ENCODE data around the gene CHRM3. TPM values are rescaled to one million over a fixed set of nuclear protein-coding genes. Genes with fewer than 3 reads are reported as not detected.

CHRM3 gene
- total and polyA plus RNA-seq, 3 donors from 2014 or later = 6.5 to 11.5 (median 7.5) TPM

DNA sequence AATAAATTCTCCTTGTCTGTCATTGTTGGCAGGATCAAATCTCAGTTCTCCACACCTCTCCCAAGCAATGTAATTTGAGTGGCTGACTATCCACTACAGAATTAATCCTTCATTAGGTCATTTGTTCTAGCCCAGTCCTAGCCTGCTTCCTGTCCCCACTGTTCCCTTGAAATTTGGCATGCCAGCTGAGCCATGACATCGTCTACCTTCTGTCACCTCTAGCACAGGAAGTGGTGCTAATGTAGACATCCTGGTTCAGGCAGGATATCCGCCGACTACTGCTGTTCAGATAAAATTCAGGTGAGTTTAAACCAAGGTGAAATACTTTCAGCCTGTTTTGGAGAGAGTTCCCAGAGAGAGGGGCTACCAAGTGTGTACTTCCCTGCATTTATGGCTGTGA is 5.9 kb downstream of the CHRM3 start:
- no peaks in the 10 kb centered on the region for H3K4me1 ChIP-seq
- no peak overlapping the region for H3K27ac ChIP-seq
- no peaks in the 10 kb centered on the region for H3K36me3 ChIP-seq (ENCODE audit: low read depth, missing control alignments)
- H3K4me3 ChIP-seq = no peak overlapping the region
- no peaks in the 10 kb centered on the region for H3K9me3 ChIP-seq
- DNase-seq = no peak
- intact Hi-C loops (cut with DNase I; ENCODE audit: low total_unique reads) = no loop called here
- no peak for TF ChIP-seq POLR2A (IDR thresholded peaks at IDR 0.05)
- TF ChIP-seq, protein P1, sequence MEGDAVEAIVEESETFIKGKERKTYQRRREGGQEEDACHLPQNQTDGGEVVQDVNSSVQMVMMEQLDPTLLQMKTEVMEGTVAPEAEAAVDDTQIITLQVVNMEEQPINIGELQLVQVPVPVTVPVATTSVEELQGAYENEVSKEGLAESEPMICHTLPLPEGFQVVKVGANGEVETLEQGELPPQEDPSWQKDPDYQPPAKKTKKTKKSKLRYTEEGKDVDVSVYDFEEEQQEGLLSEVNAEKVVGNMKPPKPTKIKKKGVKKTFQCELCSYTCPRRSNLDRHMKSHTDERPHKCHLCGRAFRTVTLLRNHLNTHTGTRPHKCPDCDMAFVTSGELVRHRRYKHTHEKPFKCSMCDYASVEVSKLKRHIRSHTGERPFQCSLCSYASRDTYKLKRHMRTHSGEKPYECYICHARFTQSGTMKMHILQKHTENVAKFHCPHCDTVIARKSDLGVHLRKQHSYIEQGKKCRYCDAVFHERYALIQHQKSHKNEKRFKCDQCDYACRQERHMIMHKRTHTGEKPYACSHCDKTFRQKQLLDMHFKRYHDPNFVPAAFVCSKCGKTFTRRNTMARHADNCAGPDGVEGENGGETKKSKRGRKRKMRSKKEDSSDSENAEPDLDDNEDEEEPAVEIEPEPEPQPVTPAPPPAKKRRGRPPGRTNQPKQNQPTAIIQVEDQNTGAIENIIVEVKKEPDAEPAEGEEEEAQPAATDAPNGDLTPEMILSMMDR (IDR thresholded peaks at IDR 0.05) = no peak
- no peaks in the 10 kb centered on the region for H3K27me3 ChIP-seq
- 81 to 85% methylated on average over 3 of the region's 3 CpGs for WGBS, 2 donors

DNA sequence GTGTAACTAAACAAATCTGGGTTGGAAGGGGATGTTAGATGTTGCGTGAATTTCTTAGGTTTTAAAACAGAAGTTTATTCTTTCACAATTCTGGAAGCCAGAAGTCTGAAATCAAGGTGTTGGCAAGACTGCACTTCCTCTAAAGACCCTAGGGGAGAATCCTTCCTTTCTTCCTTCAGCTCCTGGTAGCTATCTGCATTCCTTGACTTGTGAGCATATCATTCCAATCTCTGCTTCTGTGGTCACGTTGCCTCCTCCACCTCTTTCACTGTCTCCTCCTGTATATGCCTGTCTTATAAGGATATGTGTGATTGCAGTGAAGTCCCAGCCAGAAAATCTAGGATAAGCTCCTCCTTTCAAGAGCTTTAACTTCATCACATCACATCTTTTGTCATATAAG is 7.7 kb downstream of the CHRM3 start:
- TF ChIP-seq, protein P1 (IDR thresholded peaks at IDR 0.05) = no peak
- no peak for TF ChIP-seq POLR2A (IDR thresholded peaks at IDR 0.05)
- intact Hi-C loops (cut with DNase I; ENCODE audit: low total_unique reads) = no loop called here
- Histone ChIP-seq H3K4me1 (no peaks in the 10 kb centered on the region), H3K27me3 (no peaks in the 10 kb centered on the region), H3K36me3 (ENCODE audit: low read depth, missing control alignments) (no peaks in the 10 kb centered on the region), H3K9me3 (no peaks in the 10 kb centered on the region), H3K4me3 (no peak overlapping the region), H3K27ac (no peak overlapping the region)
- no peak for DNase-seq
- 64 to 69% methylated on average over 2 of the region's 2 CpGs for WGBS, 2 donors

DNA sequence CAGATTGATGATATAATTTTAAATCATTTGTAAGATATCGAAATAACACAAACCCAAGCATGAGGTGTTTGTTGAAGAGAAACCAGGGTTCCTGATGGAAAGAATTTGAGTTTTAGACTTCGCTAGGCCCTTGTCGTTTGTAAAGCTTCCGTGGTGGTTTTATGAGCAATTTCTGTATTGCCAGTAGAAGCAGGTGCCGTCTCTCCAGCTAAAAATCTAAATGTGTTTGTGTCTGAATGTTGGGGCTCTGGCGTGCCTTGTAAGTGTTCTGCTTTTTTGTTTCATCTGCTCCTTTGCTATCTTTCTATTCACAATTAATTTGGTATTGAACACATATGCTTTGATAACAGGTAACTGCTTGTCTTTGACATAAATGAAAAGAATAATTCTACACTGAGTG is 27.5 kb downstream of the CHRM3 start:
- 56 to 89% methylated on average over 6 of the region's 6 CpGs for WGBS, 2 donors
- no peaks in the 10 kb centered on the region for H3K4me1 ChIP-seq
- no peak for TF ChIP-seq POLR2A (IDR thresholded peaks at IDR 0.05)
- TF ChIP-seq, protein P1 (IDR thresholded peaks at IDR 0.05) = no peak
- no peaks in the 10 kb centered on the region for H3K9me3 ChIP-seq
- no peaks in the 10 kb centered on the region for H3K27me3 ChIP-seq
- H3K36me3 ChIP-seq (ENCODE audit: low read depth, missing control alignments) = no peaks in the 10 kb centered on the region
- H3K4me3 ChIP-seq = no peak overlapping the region
- H3K27ac ChIP-seq = no peak overlapping the region
- intact Hi-C loops (cut with DNase I; ENCODE audit: low total_unique reads) = no loop called here
- DNase-seq = no peak

DNA sequence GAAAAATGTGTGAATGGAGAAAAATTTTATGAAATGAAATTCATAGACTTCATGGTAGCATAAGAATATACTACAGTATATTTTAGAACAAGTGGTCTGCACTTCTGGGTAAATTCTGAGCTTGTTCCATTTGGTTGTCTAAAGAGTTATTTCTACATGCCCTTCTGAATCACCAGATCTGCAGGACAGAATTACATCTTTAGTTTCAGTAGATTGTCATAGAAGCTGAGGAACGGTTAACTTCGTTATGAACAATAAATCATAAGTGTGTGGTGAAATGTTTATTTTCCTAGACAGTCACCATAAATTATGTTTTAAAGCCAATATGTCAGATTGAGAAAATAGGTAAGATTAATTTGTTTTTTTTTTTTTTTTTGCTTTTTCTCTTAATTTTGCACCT is 30.9 kb downstream of the CHRM3 start:
- no peak for TF ChIP-seq POLR2A (IDR thresholded peaks at IDR 0.05)
- TF ChIP-seq, protein P1 (IDR thresholded peaks at IDR 0.05) = no peak
- 76 to 77% methylated on average over 2 of the region's 2 CpGs for WGBS, 2 donors
- intact Hi-C loops (cut with DNase I; ENCODE audit: low total_unique reads) = no loop called here
- DNase-seq = no peak
- Histone ChIP-seq H3K4me1 (no peaks in the 10 kb centered on the region), H3K9me3 (no peaks in the 10 kb centered on the region), H3K27me3 (no peaks in the 10 kb centered on the region), H3K4me3 (no peak overlapping the region), H3K27ac (no peak overlapping the region), H3K36me3 (ENCODE audit: low read depth, missing control alignments) (no peaks in the 10 kb centered on the region)

DNA sequence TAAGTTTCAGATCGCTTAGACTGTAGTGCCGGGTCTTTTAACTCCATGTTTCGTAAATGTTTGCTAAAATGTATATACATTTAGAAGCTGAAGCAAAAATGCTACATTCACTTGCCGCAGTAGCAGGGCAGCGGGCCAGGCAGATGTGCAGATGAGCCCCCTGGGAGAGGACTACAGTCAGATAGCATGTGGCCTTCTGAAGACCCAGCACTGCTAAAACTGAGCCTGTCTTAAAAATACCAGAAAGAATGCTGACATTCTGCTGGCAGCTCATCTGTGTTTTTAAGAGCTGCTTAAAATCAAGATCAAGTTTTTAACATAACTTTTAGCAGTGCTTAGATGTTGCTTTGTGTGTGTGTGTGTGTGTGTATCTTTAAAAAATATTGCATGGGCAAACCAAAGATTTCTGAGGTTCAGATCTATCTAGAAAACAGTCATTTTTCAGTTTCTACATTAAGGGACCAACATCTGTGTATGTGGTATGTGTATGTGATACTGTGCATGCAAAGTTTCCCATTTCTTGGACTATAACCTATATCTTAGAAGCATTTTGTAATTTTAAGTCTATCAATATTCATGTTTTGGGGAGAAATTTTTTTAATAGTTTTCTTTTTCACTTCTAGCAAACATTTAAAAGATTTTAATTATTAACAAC is 31.7 kb downstream of the CHRM3 start:
- H3K27me3 ChIP-seq = no peaks in the 10 kb centered on the region
- 67 to 75% methylated on average over 5 of the region's 5 CpGs for WGBS, 2 donors
- no peaks in the 10 kb centered on the region for H3K36me3 ChIP-seq (ENCODE audit: low read depth, missing control alignments)
- TF ChIP-seq, protein P1 (IDR thresholded peaks at IDR 0.05) = no peak
- no peak for TF ChIP-seq POLR2A (IDR thresholded peaks at IDR 0.05)
- no peak overlapping the region for H3K27ac ChIP-seq
- intact Hi-C loops (cut with DNase I; ENCODE audit: low total_unique reads) = no loop called here
- H3K9me3 ChIP-seq = no peaks in the 10 kb centered on the region
- DNase-seq = no peak
- H3K4me1 ChIP-seq = no peaks in the 10 kb centered on the region
- H3K4me3 ChIP-seq = no peak overlapping the region

All from testis (tissue), 3 donors.